Endodermal cell (in vitro differentiated cells): Measurements from ENCODE around the gene HES7. TPM values are rescaled to one million over a fixed set of nuclear protein-coding genes. Genes with fewer than 3 reads are reported as not detected.
A peak's percentile ranks its signal among the peaks of the same experiment; 100 is the strongest.

Source experiments
- DNase-seq: peaks from one replicate; pipeline ENCODE4 v3.0.0-alpha.2; 2017
- H3K27ac ChIP-seq: 2 replicates; pipeline ENCODE4 v1.5.1; 2013; ENCODE audit warnings: mild to moderate bottlenecking, low read depth, low read length, moderate library complexity
- H3K27me3 ChIP-seq: 2 replicates; pipeline ENCODE4 v1.6.1; 2013; ENCODE audit warnings: mild to moderate bottlenecking, low read length, moderate library complexity; ENCODE audit not compliant: insufficient read depth, control insufficient read depth, poor library complexity, severe bottlenecking
- H3K36me3 ChIP-seq: 2 replicates; pipeline ENCODE4 v1.7.0; 2013; ENCODE audit warnings: mild to moderate bottlenecking, low read length, moderate library complexity; ENCODE audit not compliant: control insufficient read depth, insufficient read depth
- H3K4me1 ChIP-seq: one replicate; pipeline ENCODE4 v1.7.0; 2013; ENCODE audit warnings: low read length; ENCODE audit not compliant: control insufficient read depth, insufficient read depth
- H3K4me3 ChIP-seq: 2 replicates; pipeline ENCODE4 v1.5.1; 2013; ENCODE audit warnings: mild to moderate bottlenecking, low read length, moderate library complexity
- H3K9ac ChIP-seq: 2 replicates; pipeline ENCODE4 v1.6.1; 2013; ENCODE audit warnings: mild to moderate bottlenecking, low read length, moderate library complexity; ENCODE audit not compliant: poor library complexity, severe bottlenecking; ENCODE audit errors: extremely low read depth
- H3K9me3 ChIP-seq: 2 replicates; pipeline ENCODE4 v1.6.1; 2013; ENCODE audit warnings: mild to moderate bottlenecking, low read length, moderate library complexity; ENCODE audit not compliant: control insufficient read depth
- H3K27ac Mint-ChIP-seq: 2 replicates; pipeline ENCODE4 v1.8.0; 2020; ENCODE audit warnings: mixed read lengths
- H3K27me3 Mint-ChIP-seq: 2 replicates; pipeline ENCODE4 v1.8.0; 2021; ENCODE audit warnings: mild to moderate bottlenecking, mixed read lengths; ENCODE audit not compliant: insufficient read depth
- H3K36me3 Mint-ChIP-seq: 2 replicates; pipeline ENCODE4 v1.8.0; 2020; ENCODE audit warnings: low read depth, mixed read lengths
- H3K4me1 Mint-ChIP-seq: 2 replicates; pipeline ENCODE4 v1.8.0; 2020; ENCODE audit warnings: mixed read lengths
- H3K4me3 Mint-ChIP-seq: 2 replicates; pipeline ENCODE4 v1.8.0; 2020; ENCODE audit warnings: mild to moderate bottlenecking, moderate library complexity, mixed read lengths
- H3K9me3 Mint-ChIP-seq: 2 replicates; pipeline ENCODE4 v1.8.0; 2020; ENCODE audit warnings: mild to moderate bottlenecking, mixed read lengths
- CTCF ChIP-seq: fragments of 200-600 bp; sonication (generic); conservative IDR thresholded peaks from 2 replicates; pipeline ENCODE4 v1.5.0; 2021; ENCODE audit warnings: antibody characterized with exemption, mild to moderate bottlenecking
- WGBS, 2 experiments: methylation state at CpG; one replicate each; pipeline versions ENCODE4 v1.1.5 to v1.1.7; 2013; ENCODE audit warnings: missing lambda C conversion rate in 2 of 2, mixed read lengths in 1 of 2; ENCODE audit not compliant: insufficient coverage in 1 of 2, insufficient read length in 1 of 2; 5-methylcytosine and 5-hydroxymethylcytosine counted together
- total RNA-seq, 2 donors: library from RNA; stranded (reverse); fragmentation: NEBNext Ultra II Directional in 1 of 2; extraction: Animal tissue kit (Norgen Biotek cat#: 25700) in 1 of 2; gene quantifications; 2 replicates in 1 of 2; 3 replicates in 1 of 2; pipeline ENCODE4 v1.2.1, GENCODE V29; 2021

HES7 gene
- total RNA-seq, 2 donors from 2014 or later: 0.40 to 2.2 TPM

DNA sequence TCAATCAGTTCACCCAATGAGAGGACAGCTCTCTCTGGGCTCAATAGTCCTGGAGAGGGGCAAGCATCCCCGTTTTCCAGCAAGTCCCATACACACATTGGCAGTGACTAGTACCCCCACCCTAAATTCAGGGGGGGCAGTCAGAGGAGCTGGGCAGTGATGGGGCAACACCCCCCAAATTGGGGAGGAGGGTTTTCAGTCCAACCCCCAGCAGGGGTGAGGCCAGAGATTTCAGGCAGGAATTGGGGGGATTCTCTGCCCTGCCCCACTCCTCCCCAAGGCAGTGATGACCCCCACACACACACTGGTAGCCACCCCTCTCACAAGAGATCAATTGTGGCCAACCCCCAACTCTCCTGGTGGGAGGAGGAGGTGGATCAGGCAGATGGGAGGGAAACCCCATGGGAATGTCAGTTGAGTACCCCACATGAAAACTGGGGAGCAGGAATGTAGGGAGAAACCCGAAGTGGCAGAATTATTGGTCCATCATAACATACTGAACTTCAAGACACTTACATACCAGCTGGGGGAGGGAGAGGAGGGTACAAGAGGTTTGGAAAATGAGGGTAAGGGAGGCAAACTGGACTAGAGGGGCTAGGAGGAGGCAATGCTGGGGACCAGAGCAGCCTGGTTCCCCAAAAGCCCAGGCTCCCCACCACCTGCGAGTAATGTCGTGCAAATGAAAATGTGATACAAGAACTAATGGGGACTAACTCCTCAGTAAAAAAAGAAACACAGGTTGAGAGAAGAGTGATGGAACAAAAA is 35.7 kb upstream of the HES7 start:
- no peak overlapping the region for H3K9ac ChIP-seq
- Mint-ChIP-seq H3K4me3 (peak overlapping the region; percentile 77), H3K4me1 (peaks cover 29% of the 10 kb centered on the region), H3K27me3 (no peaks in the 10 kb centered on the region), H3K36me3 (peaks cover 31% of the 10 kb centered on the region), H3K27ac (no peak overlapping the region), H3K9me3 (no peaks in the 10 kb centered on the region)
- peaks cover 27% of the 10 kb centered on the region for H3K36me3 ChIP-seq
- no peak overlapping the region for H3K27ac ChIP-seq
- no peak for TF ChIP-seq CTCF
- H3K4me1 ChIP-seq: peaks cover 19% of the 10 kb centered on the region
- no peak for DNase-seq
- no peaks in the 10 kb centered on the region for H3K27me3 ChIP-seq
- no peaks in the 10 kb centered on the region for H3K9me3 ChIP-seq
- 85 to 96% methylated on average over 3 of the region's 4 CpGs for WGBS, 2 experiments
- H3K4me3 ChIP-seq: no peak overlapping the region

DNA sequence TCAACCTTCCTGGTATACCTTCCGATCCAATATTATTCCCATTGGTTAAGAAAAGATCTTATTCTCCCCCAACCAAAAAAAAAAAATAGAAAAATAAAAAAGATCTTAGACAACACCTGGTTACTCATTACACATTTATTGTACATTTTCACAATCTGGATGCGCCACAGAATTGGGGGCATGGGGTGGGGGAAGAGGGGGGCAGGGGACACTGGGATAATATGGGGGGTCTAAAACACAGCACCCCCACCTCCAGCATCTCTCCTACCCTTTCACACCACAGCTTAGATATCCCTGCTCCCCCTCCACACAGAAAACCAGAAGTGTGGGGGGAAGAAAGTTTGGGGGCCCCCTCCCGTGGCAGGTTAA is 35.1 kb upstream of the HES7 start:
- Histone ChIP-seq H3K4me1 (peaks cover 15% of the 10 kb centered on the region), H3K27ac (no peak overlapping the region), H3K9me3 (no peaks in the 10 kb centered on the region), H3K27me3 (no peaks in the 10 kb centered on the region), H3K4me3 (no peak overlapping the region), H3K36me3 (peaks cover 27% of the 10 kb centered on the region), H3K9ac (no peak overlapping the region)
- H3K27ac Mint-ChIP-seq: no peak overlapping the region
- H3K36me3 Mint-ChIP-seq: peaks cover 31% of the 10 kb centered on the region
- H3K4me3 Mint-ChIP-seq: no peak overlapping the region
- no peaks in the 10 kb centered on the region for H3K9me3 Mint-ChIP-seq
- no peak for TF ChIP-seq CTCF
- H3K27me3 Mint-ChIP-seq: no peaks in the 10 kb centered on the region
- H3K4me1 Mint-ChIP-seq: peaks cover 22% of the 10 kb centered on the region
- 64 to 75% methylated on average over 2 of the region's 3 CpGs for WGBS, 2 experiments
- no peak for DNase-seq

- H3K9me3 Mint-ChIP-seq: no peaks in the 10 kb centered on the region
- no peaks in the 10 kb centered on the region for H3K9me3 ChIP-seq
- no peak overlapping the region for H3K4me3 Mint-ChIP-seq
- peaks cover 20% of the 10 kb centered on the region for H3K4me1 Mint-ChIP-seq
- peaks cover 27% of the 10 kb centered on the region for H3K36me3 ChIP-seq
- H3K27me3 ChIP-seq: no peaks in the 10 kb centered on the region
- peak; percentile 99 for DNase-seq
- peaks cover 12% of the 10 kb centered on the region for H3K4me1 ChIP-seq
- no peak overlapping the region for H3K4me3 ChIP-seq
- TF ChIP-seq CTCF: peak; percentile 94
- no peaks in the 10 kb centered on the region for H3K27me3 Mint-ChIP-seq
- no peak overlapping the region for H3K9ac ChIP-seq
- H3K27ac ChIP-seq: no peak overlapping the region
- WGBS, 2 experiments: 57 to 69% methylated on average over 14 to 20 of the region's 20 CpGs
- H3K27ac Mint-ChIP-seq: peak overlapping the region; percentile 57
- peaks cover 31% of the 10 kb centered on the region for H3K36me3 Mint-ChIP-seq
Observed at GRCh38 chr17:8158267-8159031, 34.5 kb upstream of the HES7 start.
